HEK293 (cell line): ENCODE data around the gene MCRIP2.

Source experiments
- CTCF ChIA-PET: fragments of 350-600 bp; formaldehyde crosslinking; extraction: SDS; loops from one replicate; lab custom pipeline; 2021; ENCODE audit warnings: antibody characterized with exemption; lab: Yijun Ruan, JAX
- POLR2A ChIA-PET: fragments of 300-600 bp; formaldehyde crosslinking; extraction: SDS; loops from one replicate; lab custom pipeline; 2020; ENCODE audit warnings: antibody characterized with exemption, inconsistent platforms; lab: Yijun Ruan, JAX
- H3K27ac ChIP-seq: fragments of 200-500 bp; sonication (Bioruptor generic); 2 replicates; pipeline ENCODE4 v1.5.1; 2014; ENCODE audit warnings: low read depth, low read length, control low read depth, inconsistent platforms; ENCODE audit errors: extremely low read depth
- H3K36me3 ChIP-seq, 2 experiments: fragments of 200-500 bp in 1 of 2; sonication (Bioruptor generic) in 1 of 2; 1 replicate in 1 of 2; 2 replicates in 1 of 2; pipeline ENCODE4 v1.5.1; 2014 to 2017; ENCODE audit warnings: inconsistent platforms in 2 of 2, low read length in 2 of 2; ENCODE audit not compliant: control insufficient read depth in 2 of 2, insufficient read depth in 1 of 2
- H3K4me1 ChIP-seq: fragments of 200-500 bp; sonication (Bioruptor generic); 2 replicates; pipeline ENCODE4 v1.5.1; 2014; ENCODE audit warnings: mild to moderate bottlenecking, low read length, inconsistent platforms; ENCODE audit not compliant: control insufficient read depth, insufficient read depth
- H3K4me3 ChIP-seq: 2 replicates; pipeline ENCODE4 v1.5.1; 2011; ENCODE audit warnings: low read depth, mild to moderate bottlenecking, control low read depth, low read length, moderate library complexity
- H3K9me3 ChIP-seq: fragments of 200-500 bp; sonication (Bioruptor generic); 2 replicates; pipeline ENCODE4 v1.5.1; 2014; ENCODE audit warnings: low read depth, low read length, inconsistent platforms; ENCODE audit not compliant: control insufficient read depth, insufficient read depth
- BCL11B ChIP-seq: fragments of 450-650 bp; formaldehyde crosslinking; IDR thresholded peaks from 2 replicates; pipeline ENCODE4 v1.5.1; 2016; ENCODE audit warnings: low read depth, missing biosample characterization, missing genetic modification characterization
- EGR2 ChIP-seq: fragments of 450-650 bp; formaldehyde crosslinking; IDR thresholded peaks from 2 replicates; pipeline ENCODE4 v1.5.1; 2016; ENCODE audit warnings: low read depth, missing biosample characterization, missing genetic modification characterization
- FEZF1 ChIP-seq: fragments of 450-650 bp; formaldehyde crosslinking; IDR thresholded peaks from 2 replicates; pipeline ENCODE4 v1.5.1; 2016; ENCODE audit warnings: missing biosample characterization, missing genetic modification characterization
- GLIS1 ChIP-seq: fragments of 450-650 bp; formaldehyde crosslinking; IDR thresholded peaks from 2 replicates; pipeline ENCODE4 v1.5.1; 2016; ENCODE audit warnings: missing biosample characterization, missing genetic modification characterization
- GLIS2 ChIP-seq: fragments of 450-650 bp; formaldehyde crosslinking; IDR thresholded peaks from 2 replicates; pipeline ENCODE4 v1.5.1; 2016; ENCODE audit warnings: missing biosample characterization, missing genetic modification characterization
- HIC1 ChIP-seq: fragments of 450-650 bp; formaldehyde crosslinking; IDR thresholded peaks from 2 replicates; pipeline ENCODE4 v1.5.1; 2016; ENCODE audit warnings: missing biosample characterization, missing genetic modification characterization
- KLF8 ChIP-seq: fragments of 450-650 bp; formaldehyde crosslinking; IDR thresholded peaks from 2 replicates; pipeline ENCODE4 v1.5.1; 2016; ENCODE audit warnings: missing biosample characterization, missing genetic modification characterization
- SP2 ChIP-seq: fragments of 450-650 bp; formaldehyde crosslinking; IDR thresholded peaks from 2 replicates; pipeline ENCODE4 v1.5.1; 2016; ENCODE audit warnings: missing biosample characterization, missing genetic modification characterization
- SP7 ChIP-seq: fragments of 450-650 bp; formaldehyde crosslinking; IDR thresholded peaks from 2 replicates; pipeline ENCODE4 v1.5.1; 2016; ENCODE audit warnings: missing biosample characterization, missing genetic modification characterization
- WT1 ChIP-seq: fragments of 450-650 bp; formaldehyde crosslinking; IDR thresholded peaks from 2 replicates; pipeline ENCODE4 v1.5.1; 2016; ENCODE audit warnings: missing biosample characterization, missing genetic modification characterization
- YY1 ChIP-seq: fragments of 450-650 bp; formaldehyde crosslinking; IDR thresholded peaks from 2 replicates; pipeline ENCODE4 v1.5.1; 2018; ENCODE audit warnings: missing biosample characterization, missing genetic modification characterization
- ZBTB10 ChIP-seq: fragments of 450-650 bp; formaldehyde crosslinking; IDR thresholded peaks from 2 replicates; pipeline ENCODE4 v1.5.1; 2016; ENCODE audit warnings: missing biosample characterization, missing genetic modification characterization
- ZBTB7A ChIP-seq: fragments of 450-650 bp; formaldehyde crosslinking; IDR thresholded peaks from 2 replicates; pipeline ENCODE4 v1.5.1; 2016; ENCODE audit warnings: low read depth, missing biosample characterization, missing genetic modification characterization
- ZFHX2 ChIP-seq: fragments of 450-650 bp; formaldehyde crosslinking; conservative IDR thresholded peaks from 2 replicates; pipeline ENCODE4 v1.5.1; 2016; ENCODE audit warnings: missing biosample characterization, missing genetic modification characterization
- ZFP41 ChIP-seq: fragments of 450-650 bp; formaldehyde crosslinking; IDR thresholded peaks from 2 replicates; pipeline ENCODE4 v1.5.1; 2016; ENCODE audit warnings: missing biosample characterization, missing genetic modification characterization, borderline replicate concordance
- ZNF184 ChIP-seq: fragments of 450-650 bp; IDR thresholded peaks from 2 replicates; pipeline ENCODE4 v1.5.1; 2018; ENCODE audit warnings: missing biosample characterization, mild to moderate bottlenecking, missing genetic modification characterization
- ZNF202 ChIP-seq: fragments of 450-650 bp; formaldehyde crosslinking; IDR thresholded peaks from 2 replicates; pipeline ENCODE4 v1.5.1; 2016; ENCODE audit warnings: missing biosample characterization, missing genetic modification characterization, borderline replicate concordance
- ZNF423 ChIP-seq: fragments of 450-650 bp; formaldehyde crosslinking; IDR thresholded peaks from 2 replicates; pipeline ENCODE4 v1.5.1; 2016; ENCODE audit warnings: missing biosample characterization, missing genetic modification characterization
- ZNF521 ChIP-seq: fragments of 450-650 bp; formaldehyde crosslinking; IDR thresholded peaks from 2 replicates; pipeline ENCODE4 v1.5.1; 2017; ENCODE audit warnings: missing biosample characterization, mild to moderate bottlenecking, missing genetic modification characterization
- ZNF660 ChIP-seq: fragments of 450-650 bp; IDR thresholded peaks from 2 replicates; pipeline ENCODE4 v1.5.1; 2018; ENCODE audit warnings: missing biosample characterization, mild to moderate bottlenecking, missing genetic modification characterization
- ZNF677 ChIP-seq: fragments of 450-650 bp; IDR thresholded peaks from 2 replicates; pipeline ENCODE4 v1.5.0; 2018; ENCODE audit warnings: missing biosample characterization, mild to moderate bottlenecking, missing genetic modification characterization, moderate library complexity

The MCRIP2 gene

GRCh38 chr16:641326-642188 is at the start of gene MCRIP2 (continued):
- 0 out of 2 replicates have a peak, but pooled peaks have one; percentile 52 for TF ChIP-seq HIC1 (tag by site-specific recombination)
- peak; percentile 69; the same call in 1 of the 2 replicates for TF ChIP-seq GLIS2
- peak; percentile 35; the same call in 1 of the 2 replicates for TF ChIP-seq SP7 (tag by site-specific recombination)
- no peak for TF ChIP-seq ZBTB7A
- TF ChIP-seq GLIS1, result peak; percentile 99
- TF ChIP-seq SP2 (tag by site-specific recombination), result peak; percentile 59
- TF ChIP-seq YY1 (tag by site-specific recombination), result peak; percentile 60; the same call in 1 of the 2 replicates
- peak; percentile 54; the same call in 1 of the 2 replicates for TF ChIP-seq ZNF660 (tag by site-specific recombination)
- TF ChIP-seq ZFHX2, result peak; percentile 88
- TF ChIP-seq ZNF423 (tag by site-specific recombination), result 0 out of 2 replicates have a peak, but pooled peaks have one; percentile 26

- CTCF ChIA-PET, result interaction anchor here (1.5 kb wide), 1 partner anchor 10 kb away, joined by 4 read pairs; no protein-coding TSS in a partner anchor
- Histone ChIP-seq H3K9me3 (no peaks in the 10 kb centered on the region), H3K4me3 (no peak overlapping the region), H3K36me3 (peaks cover 0 to 8% of the 10 kb centered on the region in 2 experiments; a peak in 1 of 3 replicates), H3K4me1 (peaks cover 14% of the 10 kb centered on the region), H3K27ac (no peak overlapping the region)
- POLR2A ChIA-PET, result interaction anchor here (1.0 kb wide), 1 partner anchor 10 kb away, joined by 5 read pairs; no protein-coding TSS in a partner anchor
- peak; percentile 3; the same call in 1 of the 2 replicates for TF ChIP-seq ZNF677 (tag by site-specific recombination)
- TF ChIP-seq ZNF202, result no peak
Observed at GRCh38 chr16:591892-592517, 49.6 kb upstream of the MCRIP2 start.

GRCh38 chr16:592518-593306 is 48.9 kb upstream of the MCRIP2 start:
- no peak overlapping the region for H3K27ac ChIP-seq
- H3K9me3 ChIP-seq, result no peaks in the 10 kb centered on the region
- H3K4me3 ChIP-seq, result no peak overlapping the region
- H3K4me1 ChIP-seq, result peaks cover 14% of the 10 kb centered on the region
- POLR2A ChIA-PET, result interaction anchor here (1.0 kb wide), 1 partner anchor 11 kb away, joined by 5 read pairs; no protein-coding TSS in a partner anchor
- CTCF ChIA-PET, result interaction anchor here (1.5 kb wide), 1 partner anchor 9 kb away, joined by 4 read pairs; no protein-coding TSS in a partner anchor
- H3K36me3 ChIP-seq, result peaks cover 0 to 8% of the 10 kb centered on the region in 2 experiments; a peak in 1 of 3 replicates
- TF ChIP-seq ZNF184 (tag by site-specific recombination) (no peak), EGR2 (peak; percentile 89), BCL11B (no peak), SP2 (tag by site-specific recombination) (peak; percentile 50; the same call in 1 of the 2 replicates), ZFP41 (tag by site-specific recombination) (no peak), KLF8 (tag by site-specific recombination) (no peak), HIC1 (tag by site-specific recombination) (peak; percentile 85; the same call in 1 of the 2 replicates), FEZF1 (no peak), WT1 (tag by site-specific recombination) (no peak), ZBTB10 (no peak), ZNF521 (tag by site-specific recombination) (no peak)
